Activated naive CD4-positive, alpha-beta T cell treated with anti-CD3 and anti-CD28 coated beads, Interleukin-2, amount 10 ng/mL, durations not matched to agents 7 days and 5 days (primary cell): ENCODE measurements around the gene TMPRSS5.

Experiments
- CTCF ChIA-PET: fragments of 350-600 bp; sonication (Branson Sonifier 250); formaldehyde crosslinking; loops from one replicate; lab custom pipeline; 2021; ENCODE audit warnings: antibody characterized with exemption; lab: Charles Lee
- DNase-seq: peaks from one replicate; pipeline ENCODE4 v3.0.0-alpha.2; 2020
- H3K27ac Mint-ChIP-seq: one replicate; pipeline ENCODE4 v1.8.0; 2021; ENCODE audit warnings: mild to moderate bottlenecking, moderate library complexity, mixed read lengths
- H3K27me3 Mint-ChIP-seq: one replicate; pipeline ENCODE4 v1.8.0; 2021; ENCODE audit warnings: mild to moderate bottlenecking, mixed read lengths
- H3K36me3 Mint-ChIP-seq: one replicate; pipeline ENCODE4 v1.8.0; 2021; ENCODE audit warnings: mixed read lengths
- H3K4me1 Mint-ChIP-seq: one replicate; pipeline ENCODE4 v1.8.0; 2021; ENCODE audit warnings: mixed read lengths
- H3K4me3 Mint-ChIP-seq: one replicate; pipeline ENCODE4 v1.8.0; 2021; ENCODE audit warnings: mild to moderate bottlenecking, moderate library complexity, mixed read lengths
- H3K9me3 Mint-ChIP-seq: one replicate; pipeline ENCODE4 v1.8.0; 2021; ENCODE audit warnings: mixed read lengths

The TMPRSS5 gene

DNA sequence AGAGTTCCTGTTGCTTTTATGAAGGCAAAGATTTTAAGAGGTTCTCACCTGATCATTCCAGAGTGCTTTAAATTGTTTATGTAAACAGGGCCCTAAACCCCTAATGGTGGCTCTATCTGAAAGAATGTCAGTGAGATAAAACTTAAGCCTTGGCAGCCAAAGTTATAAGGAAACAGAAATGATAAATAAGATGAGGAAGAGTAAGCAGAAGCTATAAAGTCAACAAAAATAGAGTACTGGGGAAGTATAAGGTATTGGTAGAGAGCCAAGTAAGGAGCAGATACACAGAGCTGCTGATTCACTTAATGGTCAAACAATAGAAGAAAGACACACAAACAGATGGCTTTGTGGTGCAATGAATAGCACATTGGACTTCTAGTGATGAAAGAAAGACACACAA, 37.9 kb downstream of the TMPRSS5 start:
- no peak overlapping the region for H3K27ac Mint-ChIP-seq
- H3K36me3 Mint-ChIP-seq: no peaks in the 10 kb centered on the region
- no peak overlapping the region for H3K4me3 Mint-ChIP-seq
- no peaks in the 10 kb centered on the region for H3K4me1 Mint-ChIP-seq
- H3K9me3 Mint-ChIP-seq: no peaks in the 10 kb centered on the region
- CTCF ChIA-PET: interaction anchor here (1.0 to 1.1 kb wide), 2 partner anchors 81 to 135 kb away, joined by 3 read pairs; no protein-coding TSS in a partner anchor
- H3K27me3 Mint-ChIP-seq: peaks cover 13% of the 10 kb centered on the region
- no peak for DNase-seq

DNA sequence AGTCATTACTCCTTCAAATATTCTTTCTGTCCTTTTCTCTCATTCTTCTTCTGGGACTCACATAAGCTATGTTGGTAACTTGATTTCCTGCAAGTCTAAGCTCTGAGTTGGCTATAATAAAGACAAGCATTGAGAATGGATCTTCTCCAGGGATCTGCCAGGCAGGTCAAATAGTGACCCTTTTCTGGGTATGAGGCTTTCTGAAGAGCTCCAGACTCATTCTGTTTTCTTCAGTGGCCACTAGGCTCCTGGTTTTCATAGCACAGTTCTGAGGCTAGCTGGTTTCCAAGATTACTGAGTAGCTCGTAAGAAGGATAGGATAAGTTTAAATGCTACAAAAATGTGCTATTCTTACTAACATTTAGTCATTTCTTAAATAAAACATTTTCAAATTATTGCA, 38.3 kb downstream of the TMPRSS5 start:
- no peaks in the 10 kb centered on the region for H3K4me1 Mint-ChIP-seq

DNA sequence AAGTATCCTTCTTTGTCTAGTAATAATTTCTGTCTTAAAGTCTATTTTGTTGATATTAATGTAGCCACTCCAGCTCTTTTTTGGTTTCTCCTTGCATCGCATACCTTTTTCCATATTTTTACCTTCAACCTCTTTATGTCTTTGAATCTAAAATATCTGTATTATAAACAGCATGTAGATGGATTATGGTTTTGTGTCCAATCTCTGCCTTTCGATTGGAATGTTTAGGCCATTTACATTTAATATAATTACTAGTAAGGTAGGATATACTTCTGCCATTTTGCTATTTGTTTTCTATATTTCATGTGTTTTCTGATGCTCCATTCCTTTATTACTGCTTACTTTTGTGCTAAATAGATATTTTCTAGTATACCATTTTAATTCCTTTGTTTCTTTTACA, 39.5 kb downstream of the TMPRSS5 start:
- Mint-ChIP-seq H3K4me3 (no peak overlapping the region), H3K36me3 (no peaks in the 10 kb centered on the region), H3K4me1 (no peaks in the 10 kb centered on the region), H3K9me3 (no peaks in the 10 kb centered on the region), H3K27me3 (peaks cover 13% of the 10 kb centered on the region), H3K27ac (no peak overlapping the region)
- DNase-seq: no peak
- CTCF ChIA-PET: no interaction called here

More for the DNA sequence above, 38.3 kb downstream of the TMPRSS5 start:
- no peak for DNase-seq
- H3K27me3 Mint-ChIP-seq: peaks cover 13% of the 10 kb centered on the region
- H3K9me3 Mint-ChIP-seq: no peaks in the 10 kb centered on the region
- no peak overlapping the region for H3K27ac Mint-ChIP-seq
- H3K36me3 Mint-ChIP-seq: no peaks in the 10 kb centered on the region
- CTCF ChIA-PET: no interaction called here
- no peak overlapping the region for H3K4me3 Mint-ChIP-seq

DNA sequence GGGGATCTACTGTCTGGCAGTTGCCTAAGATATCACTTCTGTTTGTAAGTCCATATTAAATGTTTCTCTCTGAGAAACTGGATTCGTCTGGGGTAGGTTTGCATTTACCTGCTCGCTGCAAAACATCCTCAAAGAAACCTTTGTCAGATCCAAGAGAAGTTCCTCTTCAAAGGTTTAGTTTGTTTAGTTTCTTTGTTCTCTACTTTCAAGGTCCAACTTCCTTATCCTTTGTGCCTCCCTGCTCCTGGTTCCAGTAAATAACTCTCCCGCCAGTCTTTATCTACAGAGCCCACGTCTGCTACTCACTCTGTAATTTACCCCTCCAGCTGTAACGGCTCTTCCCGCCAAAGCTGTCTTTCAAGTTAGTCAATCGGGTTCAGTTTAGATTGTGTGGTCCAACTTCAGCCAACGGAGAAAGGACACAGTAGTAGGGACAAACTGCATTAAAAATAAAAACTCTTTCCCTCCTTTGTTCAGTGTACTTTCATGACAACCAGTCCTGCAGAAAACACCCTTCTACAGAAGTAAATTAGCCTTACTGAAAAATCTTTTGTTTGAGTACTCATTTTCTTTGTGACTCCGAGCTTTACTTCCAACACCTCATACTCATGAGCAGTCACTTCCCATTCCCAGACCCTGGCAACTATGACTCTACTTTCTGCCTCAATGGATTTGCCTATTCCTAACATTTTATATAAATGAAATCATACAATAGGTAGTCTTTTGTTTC, 41.0 kb downstream of the TMPRSS5 start:
- DNase-seq: no peak
- peaks cover 13% of the 10 kb centered on the region for H3K27me3 Mint-ChIP-seq
- H3K4me3 Mint-ChIP-seq: no peak overlapping the region
- no peaks in the 10 kb centered on the region for H3K4me1 Mint-ChIP-seq
- no peaks in the 10 kb centered on the region for H3K9me3 Mint-ChIP-seq
- H3K27ac Mint-ChIP-seq: no peak overlapping the region
- CTCF ChIA-PET: no interaction called here
- no peaks in the 10 kb centered on the region for H3K36me3 Mint-ChIP-seq

DNA sequence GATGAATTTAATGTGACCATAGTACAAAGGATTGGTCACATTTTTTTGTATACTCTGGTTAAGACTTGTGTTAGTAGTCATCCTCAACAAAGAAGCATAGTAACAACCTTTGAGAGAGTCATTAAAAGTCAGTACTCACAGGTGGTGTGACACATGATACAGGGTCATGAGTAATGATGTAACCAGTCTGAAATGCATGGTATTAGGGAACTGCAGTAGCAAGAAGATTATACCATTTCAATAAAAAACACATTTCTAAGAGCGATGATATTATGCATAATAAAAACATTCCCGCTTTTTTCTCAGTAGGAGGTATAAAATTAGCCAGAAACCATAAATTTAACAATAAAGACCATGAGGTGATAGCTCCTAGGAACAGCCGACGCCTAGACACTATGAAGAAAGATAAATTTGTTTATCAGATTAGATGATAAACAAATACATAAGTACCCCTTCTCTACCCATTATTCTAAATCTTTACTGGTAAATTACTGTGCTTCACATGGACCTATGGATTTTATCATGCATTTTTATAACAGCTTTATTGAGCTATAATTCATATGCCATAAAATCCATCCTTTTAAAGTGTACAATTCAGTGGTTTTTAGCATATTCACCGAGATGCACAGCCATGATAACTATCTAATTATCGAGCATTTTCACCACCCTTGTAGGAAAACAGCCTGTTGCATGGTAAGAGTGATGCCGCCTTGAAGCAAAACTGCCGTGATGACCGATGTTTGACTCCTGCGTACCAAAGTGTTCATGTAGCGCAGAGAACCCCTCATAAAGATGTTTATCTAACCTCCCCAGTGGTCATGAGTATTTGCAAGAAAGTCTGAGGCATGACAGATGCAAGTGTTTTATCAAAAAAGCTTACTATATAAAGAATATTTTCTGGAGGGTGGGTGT, 41.8 kb downstream of the TMPRSS5 start:
- Mint-ChIP-seq H3K27ac (no peak overlapping the region), H3K4me1 (no peaks in the 10 kb centered on the region), H3K36me3 (no peaks in the 10 kb centered on the region), H3K9me3 (no peaks in the 10 kb centered on the region), H3K27me3 (peaks cover 13% of the 10 kb centered on the region), H3K4me3 (no peak overlapping the region)
- CTCF ChIA-PET: no interaction called here
- no peak for DNase-seq

DNA sequence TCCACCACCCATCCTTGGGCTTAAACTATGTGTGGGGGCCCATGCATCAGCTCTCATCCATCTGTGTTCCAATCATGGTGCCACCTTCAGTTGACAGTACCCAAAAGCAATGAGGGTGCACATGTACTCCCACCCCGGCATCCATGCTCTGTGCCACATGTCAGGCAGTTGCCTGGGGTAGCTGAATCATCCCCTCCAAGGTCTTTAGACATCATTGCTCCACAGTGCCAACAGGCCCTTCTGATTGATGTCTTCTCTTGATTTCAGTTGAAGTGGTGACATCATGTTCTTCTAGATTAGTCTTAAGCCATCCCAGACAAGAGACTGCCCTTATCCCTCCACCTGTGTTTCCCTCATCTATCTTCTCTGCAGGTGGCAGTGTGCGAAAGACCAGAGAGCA, 42.5 kb downstream of the TMPRSS5 start:
- H3K4me3 Mint-ChIP-seq: no peak overlapping the region
- no peaks in the 10 kb centered on the region for H3K36me3 Mint-ChIP-seq
- H3K9me3 Mint-ChIP-seq: no peaks in the 10 kb centered on the region
- no peaks in the 10 kb centered on the region for H3K4me1 Mint-ChIP-seq
- DNase-seq: no peak
- H3K27me3 Mint-ChIP-seq: peaks cover 12% of the 10 kb centered on the region
- H3K27ac Mint-ChIP-seq: no peak overlapping the region
- CTCF ChIA-PET: no interaction called here

DNA sequence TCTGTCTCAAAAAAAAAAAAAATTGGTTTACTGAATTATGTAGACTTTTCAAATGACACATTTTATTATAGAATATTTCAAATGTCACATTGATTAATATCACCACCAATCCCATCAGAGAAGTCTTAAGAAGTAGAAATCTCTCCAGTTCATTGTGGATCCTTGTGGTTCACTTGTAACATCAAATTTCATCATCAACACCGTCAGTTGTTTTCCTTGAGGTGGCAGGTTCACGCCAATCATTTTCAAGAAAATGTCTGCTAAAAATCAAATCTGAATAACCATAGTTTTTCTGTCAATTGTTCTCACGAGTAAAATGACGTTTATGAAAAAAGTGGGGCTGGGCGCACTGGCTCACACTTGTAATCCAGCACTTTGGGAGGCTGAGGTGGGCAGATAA, 50.3 kb downstream of the TMPRSS5 start:
- Mint-ChIP-seq H3K4me3 (no peak overlapping the region), H3K9me3 (no peaks in the 10 kb centered on the region), H3K36me3 (no peaks in the 10 kb centered on the region), H3K27ac (no peak overlapping the region), H3K4me1 (no peaks in the 10 kb centered on the region), H3K27me3 (peaks cover 4% of the 10 kb centered on the region)
- CTCF ChIA-PET: no interaction called here
- no peak for DNase-seq

DNA sequence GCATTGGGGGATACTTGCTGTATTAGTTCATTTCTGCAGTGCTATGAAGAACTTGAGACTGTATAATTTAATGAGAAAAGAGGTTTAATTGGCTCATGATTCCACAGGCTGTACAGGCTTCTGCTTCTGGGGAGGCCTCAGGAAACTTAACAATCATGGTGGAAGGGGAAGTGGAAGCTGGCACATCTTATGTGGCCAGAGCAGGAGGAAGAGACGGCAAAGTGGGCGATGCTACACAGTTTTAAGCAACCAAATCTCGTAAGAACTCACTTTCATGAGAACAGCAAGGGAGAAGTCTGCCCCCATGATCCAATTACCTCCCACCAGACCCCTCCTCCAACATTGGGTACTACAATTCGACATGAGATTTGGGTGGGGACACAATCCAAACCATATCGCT, 55.1 kb downstream of the TMPRSS5 start:
- CTCF ChIA-PET: no interaction called here
- no peak overlapping the region for H3K27ac Mint-ChIP-seq
- peaks cover 4% of the 10 kb centered on the region for H3K27me3 Mint-ChIP-seq
- DNase-seq: no peak
- H3K36me3 Mint-ChIP-seq: no peaks in the 10 kb centered on the region
- H3K4me3 Mint-ChIP-seq: no peak overlapping the region
- H3K4me1 Mint-ChIP-seq: no peaks in the 10 kb centered on the region
- no peaks in the 10 kb centered on the region for H3K9me3 Mint-ChIP-seq

DNA sequence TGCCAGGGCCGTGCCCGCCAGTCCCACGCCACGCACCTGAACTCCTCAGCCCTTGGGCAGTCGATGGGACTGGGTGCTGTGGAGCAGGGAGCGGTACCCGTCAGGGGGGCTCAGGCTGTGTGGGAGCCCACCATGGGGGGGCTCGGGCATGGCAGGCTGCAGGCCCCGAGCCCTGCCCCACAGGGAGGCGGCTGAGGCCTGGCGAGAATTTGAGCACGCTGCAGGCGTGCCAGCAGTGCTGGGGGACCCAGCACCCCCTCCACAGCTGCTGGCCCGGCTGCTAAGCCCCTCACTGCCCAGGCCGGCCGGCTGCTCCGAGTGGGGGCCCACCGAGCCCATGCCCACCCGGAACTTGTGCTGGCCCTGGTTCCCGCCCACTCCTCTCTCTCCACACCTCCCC, 56.8 kb downstream of the TMPRSS5 start:
- DNase-seq: no peak
- Mint-ChIP-seq H3K27me3 (peaks cover 4% of the 10 kb centered on the region), H3K27ac (no peak overlapping the region), H3K4me3 (no peak overlapping the region), H3K9me3 (no peaks in the 10 kb centered on the region), H3K36me3 (no peaks in the 10 kb centered on the region), H3K4me1 (no peaks in the 10 kb centered on the region)
- CTCF ChIA-PET: no interaction called here

DNA sequence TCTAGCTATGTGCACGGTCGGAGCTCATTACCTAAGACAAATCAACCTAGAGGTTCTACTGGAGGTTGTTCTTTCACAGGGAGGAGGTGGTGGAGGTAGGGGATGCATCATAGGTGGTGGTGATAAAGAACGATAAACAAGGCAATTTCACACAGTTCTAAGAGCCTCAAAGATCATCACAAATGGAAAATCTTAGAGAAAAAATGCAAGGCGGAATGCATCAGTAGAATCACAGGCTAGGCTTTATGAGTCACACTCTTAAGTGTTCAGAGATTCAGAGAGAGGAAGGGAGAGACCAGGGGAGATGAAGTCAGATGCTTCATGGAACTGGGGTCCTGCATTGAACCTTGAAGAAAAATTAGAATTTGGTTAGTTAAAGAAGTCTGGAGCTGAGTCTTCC, 58.3 kb downstream of the TMPRSS5 start:
- Mint-ChIP-seq H3K4me1 (no peaks in the 10 kb centered on the region), H3K9me3 (no peaks in the 10 kb centered on the region), H3K27ac (no peak overlapping the region), H3K36me3 (no peaks in the 10 kb centered on the region), H3K27me3 (peaks cover 2% of the 10 kb centered on the region), H3K4me3 (no peak overlapping the region)
- CTCF ChIA-PET: no interaction called here
- no peak for DNase-seq

DNA sequence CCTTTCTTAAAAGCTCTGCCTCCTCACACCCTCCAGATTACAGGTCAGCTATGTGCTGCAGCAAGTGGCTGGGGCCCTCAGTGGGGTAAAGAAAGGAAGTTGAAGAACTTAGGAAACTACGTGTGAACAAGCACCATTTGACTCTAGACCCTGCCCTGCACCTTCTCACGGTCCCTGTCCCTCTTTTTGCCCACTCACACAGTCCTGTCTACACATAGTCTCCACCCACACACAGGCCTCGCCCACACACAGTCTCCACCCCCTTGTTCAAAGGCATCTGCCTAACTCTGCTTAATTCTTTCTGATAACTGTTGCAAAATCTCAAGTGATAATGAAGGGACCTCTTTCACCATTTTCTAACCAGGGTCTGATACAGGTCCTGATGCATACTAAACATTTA, 59.0 kb downstream of the TMPRSS5 start:
- Mint-ChIP-seq H3K27ac (no peak overlapping the region), H3K4me1 (no peaks in the 10 kb centered on the region), H3K27me3 (no peaks in the 10 kb centered on the region), H3K9me3 (no peaks in the 10 kb centered on the region), H3K36me3 (no peaks in the 10 kb centered on the region), H3K4me3 (no peak overlapping the region)
- DNase-seq: no peak
- CTCF ChIA-PET: no interaction called here

DNA sequence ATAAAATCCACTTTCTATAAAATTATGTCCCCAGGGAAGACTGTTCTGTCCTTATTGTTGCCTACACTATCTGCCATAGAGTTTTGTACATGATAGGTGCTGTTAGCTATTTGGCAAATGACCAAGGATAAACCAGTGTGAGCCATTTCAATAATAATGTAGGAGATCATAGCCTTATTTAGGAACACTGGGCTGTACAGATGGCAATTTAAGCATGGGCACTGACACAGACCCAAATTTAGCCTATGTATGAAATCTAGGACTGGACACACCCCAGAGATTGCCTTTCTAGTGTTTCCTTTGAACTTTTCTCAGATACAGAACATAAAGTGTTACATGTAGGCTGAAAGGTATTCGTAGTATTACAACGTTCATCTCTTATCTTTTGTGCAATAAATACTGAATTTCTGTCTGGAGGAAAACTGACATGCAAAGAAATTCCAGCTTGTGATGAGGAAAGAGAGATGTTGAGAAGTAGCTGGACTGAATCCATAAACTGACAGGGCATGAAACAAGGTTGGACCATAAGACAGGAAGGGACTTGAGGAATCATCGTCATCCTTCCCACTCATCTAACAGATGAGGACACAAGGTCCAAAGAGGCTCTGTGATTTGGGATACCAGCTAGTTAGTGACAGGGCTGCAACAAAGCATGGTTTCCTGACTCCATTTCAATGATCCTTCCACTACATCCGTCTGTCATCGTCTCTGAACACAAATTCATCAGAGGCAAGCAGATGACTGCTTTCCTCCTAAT, 60.3 kb downstream of the TMPRSS5 start:
- Mint-ChIP-seq H3K36me3 (no peaks in the 10 kb centered on the region), H3K4me3 (no peak overlapping the region), H3K9me3 (no peaks in the 10 kb centered on the region), H3K27ac (no peak overlapping the region), H3K27me3 (no peaks in the 10 kb centered on the region), H3K4me1 (no peaks in the 10 kb centered on the region)
- CTCF ChIA-PET: no interaction called here
- DNase-seq: no peak

DNA sequence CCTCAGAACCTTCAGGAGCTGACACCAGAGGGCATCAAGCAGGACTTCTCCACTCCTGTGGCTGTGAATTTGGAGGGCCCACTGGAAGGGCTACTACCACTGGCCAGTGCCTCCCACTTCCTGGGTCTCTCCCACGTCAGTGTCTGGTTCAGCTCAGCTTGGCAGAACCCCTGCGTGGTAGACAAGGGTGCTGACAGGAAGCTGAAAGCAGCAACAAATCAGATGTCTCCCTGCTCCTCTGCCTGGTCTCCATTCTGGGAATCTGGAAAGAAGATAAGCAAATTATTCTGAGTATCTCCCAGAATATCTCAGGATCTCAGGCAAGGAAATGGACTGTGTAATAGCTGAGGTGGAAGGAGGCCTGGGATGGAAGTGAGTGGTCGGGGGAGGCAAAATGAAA, 61.5 kb downstream of the TMPRSS5 start:
- H3K9me3 Mint-ChIP-seq: no peaks in the 10 kb centered on the region
- CTCF ChIA-PET: no interaction called here
- H3K4me3 Mint-ChIP-seq: no peak overlapping the region
- H3K27ac Mint-ChIP-seq: no peak overlapping the region
- H3K36me3 Mint-ChIP-seq: no peaks in the 10 kb centered on the region
- DNase-seq: no peak
- H3K4me1 Mint-ChIP-seq: no peaks in the 10 kb centered on the region
- no peaks in the 10 kb centered on the region for H3K27me3 Mint-ChIP-seq

DNA sequence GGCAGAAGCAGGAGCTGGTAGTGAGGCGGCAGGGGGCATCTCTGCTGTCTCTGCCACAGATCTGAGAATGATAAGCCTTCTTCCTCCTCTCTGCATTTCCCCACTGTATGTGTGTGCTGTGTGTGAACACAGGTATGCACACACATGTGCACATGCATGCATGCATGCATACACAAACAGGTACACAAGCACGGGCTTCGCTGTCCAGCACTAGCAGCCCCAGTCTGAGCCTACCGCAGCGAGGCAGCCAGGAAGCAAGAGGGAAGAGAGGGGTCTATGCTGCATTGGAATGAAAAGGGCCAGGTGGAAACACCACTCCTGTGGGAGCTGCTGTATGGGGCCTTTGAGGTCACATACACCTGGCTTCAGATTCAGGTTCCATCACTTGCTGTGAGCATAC, 62.4 kb downstream of the TMPRSS5 start:
- Mint-ChIP-seq H3K4me1 (no peaks in the 10 kb centered on the region), H3K27me3 (no peaks in the 10 kb centered on the region), H3K27ac (no peak overlapping the region), H3K9me3 (no peaks in the 10 kb centered on the region), H3K36me3 (no peaks in the 10 kb centered on the region), H3K4me3 (no peak overlapping the region)
- CTCF ChIA-PET: no interaction called here
- no peak for DNase-seq
